ENCODE results near the gene GPATCH2L.

GPATCH2L gene

DNA sequence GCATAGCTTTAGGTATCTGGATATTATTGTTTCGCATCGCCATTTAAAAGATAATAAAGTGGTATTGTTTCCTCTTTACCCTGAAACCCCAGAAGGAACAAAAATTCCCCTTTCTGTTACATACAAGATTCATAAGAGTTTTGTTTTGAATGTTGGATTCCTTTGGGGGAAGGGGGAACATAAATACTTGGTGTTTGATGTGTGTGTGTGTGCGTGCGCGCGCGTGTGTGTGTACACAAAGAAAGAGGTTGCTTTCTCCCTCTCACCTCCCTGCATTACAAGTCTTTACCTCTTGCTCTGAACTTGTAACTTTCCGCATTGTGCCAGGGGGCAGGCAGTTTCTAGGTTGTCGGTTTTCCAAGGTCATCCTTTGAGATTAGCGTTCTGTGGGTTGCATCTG, 76.4 kb downstream of the GPATCH2L start:
- no peak overlapping the region for H3K27ac Mint-ChIP-seq
- no peaks in the 10 kb centered on the region for H3K27me3 Mint-ChIP-seq
- no peaks in the 10 kb centered on the region for H3K4me1 Mint-ChIP-seq (ENCODE audit: low read depth in 2 of 2)
- H3K9me3 Mint-ChIP-seq: peaks cover 0 to 7% of the 10 kb centered on the region in 2 donors
- no peak for ATAC-seq (replicated peaks)
- H3K36me3 Mint-ChIP-seq (ENCODE audit: insufficient read depth): no peaks in the 10 kb centered on the region
- DNase-seq: no peak
- no peak overlapping the region for H3K4me3 Mint-ChIP-seq

DNA sequence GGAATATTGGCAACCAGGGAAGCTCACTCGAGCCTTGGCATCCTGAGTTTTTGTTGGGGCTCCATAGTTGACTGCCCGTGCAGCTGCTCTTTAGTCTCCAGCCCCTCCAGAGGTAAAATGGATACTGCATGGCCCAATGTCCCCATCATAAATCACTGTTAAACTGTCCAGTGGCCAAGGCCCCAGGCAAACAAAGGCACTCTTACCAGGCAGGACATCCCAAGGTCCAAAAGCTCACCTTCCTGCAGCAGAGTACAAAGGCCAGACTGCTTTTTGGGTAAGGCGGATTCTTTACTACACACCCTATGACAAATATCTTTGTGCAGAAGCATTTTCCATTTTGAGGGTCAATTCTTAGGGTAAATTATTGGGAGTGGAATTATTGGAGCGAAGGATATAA, 81.1 kb downstream of the GPATCH2L start:
- no peak overlapping the region for H3K27ac Mint-ChIP-seq
- no peak for DNase-seq
- peaks cover 0 to 7% of the 10 kb centered on the region in 2 donors for H3K27me3 Mint-ChIP-seq
- no peaks in the 10 kb centered on the region for H3K4me1 Mint-ChIP-seq (ENCODE audit: low read depth in 2 of 2)
- no peaks in the 10 kb centered on the region for H3K36me3 Mint-ChIP-seq (ENCODE audit: insufficient read depth)
- no peak overlapping the region for H3K4me3 Mint-ChIP-seq
- no peak for ATAC-seq (replicated peaks)
- H3K9me3 Mint-ChIP-seq: no peaks in the 10 kb centered on the region

DNA sequence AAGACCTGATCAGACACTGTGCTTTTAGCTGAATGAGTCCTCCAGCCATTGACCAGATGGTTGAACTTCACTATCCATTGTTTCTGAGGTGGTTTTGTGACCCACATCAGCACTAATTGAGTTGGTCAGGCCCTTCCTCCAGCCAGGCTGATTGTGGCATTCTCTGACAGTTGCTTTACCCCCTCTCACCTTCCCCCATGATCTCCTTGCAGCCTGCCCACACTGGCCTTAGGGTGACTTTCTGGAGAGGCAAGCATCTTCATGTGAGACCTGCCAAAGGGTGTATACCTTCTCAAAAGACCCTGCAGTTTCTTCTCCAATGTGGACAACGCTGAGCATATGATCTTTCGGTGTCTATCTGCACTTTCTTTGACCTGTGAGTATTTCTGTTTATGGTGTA, 83.9 kb downstream of the GPATCH2L start:
- H3K4me1 Mint-ChIP-seq (ENCODE audit: low read depth in 2 of 2): no peaks in the 10 kb centered on the region
- H3K27ac Mint-ChIP-seq: no peak overlapping the region

DNA sequence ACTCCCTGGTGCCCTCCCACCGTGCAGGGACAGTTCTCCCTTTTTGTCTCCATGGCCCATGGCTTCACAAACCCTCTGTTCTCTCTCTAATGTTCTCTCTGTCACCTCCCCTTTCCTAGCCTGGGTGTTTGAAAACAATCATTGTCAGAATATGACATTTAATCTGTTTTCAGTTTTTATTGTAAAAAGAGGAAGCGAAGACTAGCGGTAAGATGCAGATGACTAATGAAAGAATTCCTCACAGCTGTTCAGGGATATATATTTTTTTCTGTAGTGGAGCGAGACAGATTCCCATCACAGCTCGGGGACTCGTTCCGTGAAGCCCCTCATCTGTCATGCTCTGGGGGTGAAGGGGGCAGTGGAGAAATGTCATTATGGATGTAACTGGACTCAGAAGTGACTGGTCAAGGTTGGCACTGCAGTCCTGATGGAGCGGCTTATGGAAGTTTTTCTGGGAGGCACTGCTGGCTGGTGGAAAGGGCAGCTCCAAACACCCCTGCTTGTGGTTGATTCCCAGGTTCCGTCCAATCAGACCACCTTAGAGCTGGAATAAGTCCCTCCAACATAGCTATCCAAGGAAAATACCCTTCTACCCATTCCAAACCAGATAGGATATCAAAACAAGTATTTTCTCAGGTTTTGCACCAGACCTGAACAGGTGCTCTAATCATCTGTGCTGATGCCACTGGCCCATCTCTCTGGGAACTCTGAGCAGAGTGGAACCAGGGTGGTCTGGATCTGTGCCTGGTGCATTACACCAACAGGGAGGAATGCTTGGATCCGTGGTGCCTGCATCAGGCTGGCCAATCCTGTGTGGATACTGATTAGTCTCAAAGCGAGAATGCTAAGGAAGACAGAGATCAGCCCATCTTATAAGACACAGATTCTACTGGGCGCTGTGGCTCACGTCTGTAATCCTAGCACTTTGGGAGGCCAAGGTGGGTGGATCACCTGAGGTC, 84.7 kb downstream of the GPATCH2L start:
- H3K4me1 Mint-ChIP-seq (ENCODE audit: low read depth in 2 of 2): no peaks in the 10 kb centered on the region
- no peak for DNase-seq
- ATAC-seq (replicated peaks): no peak
- H3K27ac Mint-ChIP-seq: no peak overlapping the region
- H3K36me3 Mint-ChIP-seq (ENCODE audit: insufficient read depth): no peaks in the 10 kb centered on the region
- no peak overlapping the region for H3K4me3 Mint-ChIP-seq
- no peaks in the 10 kb centered on the region for H3K9me3 Mint-ChIP-seq
- H3K27me3 Mint-ChIP-seq: peaks cover 0 to 7% of the 10 kb centered on the region in 2 donors

More for the DNA sequence above, 83.9 kb downstream of the GPATCH2L start:
- no peak for ATAC-seq (replicated peaks)
- peaks cover 0 to 7% of the 10 kb centered on the region in 2 donors for H3K27me3 Mint-ChIP-seq
- H3K4me3 Mint-ChIP-seq: no peak overlapping the region
- no peak for DNase-seq
- no peaks in the 10 kb centered on the region for H3K9me3 Mint-ChIP-seq
- no peaks in the 10 kb centered on the region for H3K36me3 Mint-ChIP-seq (ENCODE audit: insufficient read depth)

DNA sequence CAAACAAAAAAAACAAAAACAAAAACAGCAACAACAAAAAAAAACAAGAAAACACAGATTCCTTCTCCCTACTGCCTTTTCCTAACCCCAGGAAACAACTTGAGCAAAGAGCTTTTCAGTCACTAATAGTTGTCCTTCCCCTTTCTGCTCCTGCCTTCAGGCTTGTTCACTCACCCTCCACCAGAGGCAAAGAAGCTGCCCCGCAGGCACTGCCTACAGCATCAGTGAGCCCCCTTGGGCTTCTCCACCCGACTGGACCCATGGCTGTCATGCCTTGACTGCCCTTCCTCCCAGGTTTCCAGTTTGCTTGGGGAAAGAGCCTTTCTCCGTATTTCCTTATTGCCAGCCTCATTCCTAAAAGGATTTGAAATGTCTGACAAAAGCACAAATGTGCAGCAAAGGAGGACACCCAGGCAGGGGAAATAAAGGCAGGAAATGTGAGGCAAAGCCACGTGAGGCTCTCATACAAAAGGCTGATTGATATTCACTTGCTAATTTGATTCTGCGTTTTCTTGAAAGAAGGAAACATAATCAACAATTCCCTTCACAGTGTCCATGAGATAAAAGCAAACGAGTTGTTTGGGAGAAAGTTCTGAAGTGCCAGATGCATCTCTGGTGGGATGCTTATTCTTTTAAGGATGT, 85.7 kb downstream of the GPATCH2L start:
- DNase-seq: no peak
- Mint-ChIP-seq H3K4me1 (ENCODE audit: low read depth in 2 of 2) (no peaks in the 10 kb centered on the region), H3K4me3 (no peak overlapping the region), H3K9me3 (peaks cover 0 to 2% of the 10 kb centered on the region in 2 donors), H3K27me3 (peaks cover 0 to 7% of the 10 kb centered on the region in 2 donors), H3K36me3 (ENCODE audit: insufficient read depth) (no peaks in the 10 kb centered on the region), H3K27ac (no peak overlapping the region)
- ATAC-seq (replicated peaks): no peak

DNA sequence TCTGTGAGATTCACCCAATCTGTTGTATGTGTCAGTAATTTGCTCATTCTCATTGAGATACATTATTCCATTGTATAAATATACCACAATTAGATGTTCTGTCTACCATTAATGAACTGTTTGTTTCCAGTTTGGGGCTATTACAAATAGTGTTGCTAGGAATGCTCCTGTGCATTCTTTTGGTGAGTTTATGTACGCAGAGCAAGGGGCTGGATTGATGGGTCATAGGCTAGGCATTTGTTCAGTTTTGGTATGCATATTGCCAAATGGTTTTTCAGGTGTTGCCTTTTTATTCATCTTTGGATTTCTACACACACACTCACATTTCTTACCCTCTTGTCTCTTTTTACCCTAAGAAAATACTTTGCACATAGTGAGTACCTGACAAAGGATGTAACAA, 93.4 kb downstream of the GPATCH2L start:
- Mint-ChIP-seq H3K27ac (no peak overlapping the region), H3K4me1 (ENCODE audit: low read depth in 2 of 2) (no peaks in the 10 kb centered on the region), H3K27me3 (peaks cover 0 to 12% of the 10 kb centered on the region in 2 donors), H3K9me3 (peaks cover 2 to 5% of the 10 kb centered on the region in 2 donors), H3K36me3 (ENCODE audit: insufficient read depth) (no peaks in the 10 kb centered on the region), H3K4me3 (no peak overlapping the region)
- no peak for DNase-seq
- ATAC-seq (replicated peaks): no peak

DNA sequence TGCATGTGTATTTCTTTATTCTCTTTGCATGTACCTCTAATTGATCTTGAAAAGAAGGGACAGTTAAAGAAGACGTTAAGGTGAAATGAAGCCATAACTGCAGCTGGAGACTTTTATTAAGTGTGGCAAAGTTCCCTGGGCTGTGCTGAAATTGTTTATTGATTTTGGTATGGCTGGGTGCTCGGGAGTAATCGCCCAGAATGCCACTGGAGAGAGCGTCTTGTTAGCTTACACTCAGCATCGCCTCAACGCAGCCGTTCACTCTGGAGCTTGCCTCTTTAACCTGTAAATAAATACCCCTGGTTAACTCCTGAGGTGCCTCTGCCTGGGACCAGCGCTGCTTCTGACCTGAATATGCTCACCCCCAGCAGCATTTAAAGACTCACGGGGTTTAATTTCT, 98.6 kb downstream of the GPATCH2L start:
- H3K4me3 Mint-ChIP-seq: no peak overlapping the region
- ATAC-seq (replicated peaks): no peak
- DNase-seq: no peak

DNA sequence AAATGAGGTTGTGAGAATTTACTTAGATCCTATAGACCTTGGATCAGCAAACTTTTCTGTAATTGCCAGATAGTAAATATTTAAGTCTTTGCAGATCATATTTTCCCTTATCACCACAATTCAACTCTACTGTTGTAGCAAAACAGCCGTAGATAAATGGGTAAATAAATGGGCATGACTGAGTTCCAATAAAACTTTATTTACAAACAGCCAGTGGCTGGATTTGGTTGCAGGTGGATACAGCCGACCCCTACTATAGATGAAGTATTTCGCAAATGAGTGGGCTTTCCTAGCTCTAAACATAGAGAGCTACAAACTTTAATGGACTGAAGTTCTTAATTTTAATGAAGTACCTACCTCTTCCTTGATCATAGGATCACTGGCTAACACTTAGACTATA, 100.7 kb downstream of the GPATCH2L start:
- DNase-seq (no peak), ATAC-seq (replicated peaks) (no peak)
- no peak overlapping the region for H3K27ac Mint-ChIP-seq
- H3K27me3 Mint-ChIP-seq: peaks cover 0 to 65% of the 10 kb centered on the region in 2 donors
- no peaks in the 10 kb centered on the region for H3K36me3 Mint-ChIP-seq (ENCODE audit: insufficient read depth)
- no peak overlapping the region for H3K4me3 Mint-ChIP-seq
- no peaks in the 10 kb centered on the region for H3K4me1 Mint-ChIP-seq (ENCODE audit: low read depth in 2 of 2)
- no peaks in the 10 kb centered on the region for H3K9me3 Mint-ChIP-seq

More for the DNA sequence above, 98.6 kb downstream of the GPATCH2L start:
- Mint-ChIP-seq H3K27me3 (peaks cover 0 to 53% of the 10 kb centered on the region in 2 donors), H3K36me3 (ENCODE audit: insufficient read depth) (no peaks in the 10 kb centered on the region), H3K4me1 (ENCODE audit: low read depth in 2 of 2) (no peaks in the 10 kb centered on the region), H3K9me3 (no peaks in the 10 kb centered on the region), H3K27ac (no peak overlapping the region)

DNA sequence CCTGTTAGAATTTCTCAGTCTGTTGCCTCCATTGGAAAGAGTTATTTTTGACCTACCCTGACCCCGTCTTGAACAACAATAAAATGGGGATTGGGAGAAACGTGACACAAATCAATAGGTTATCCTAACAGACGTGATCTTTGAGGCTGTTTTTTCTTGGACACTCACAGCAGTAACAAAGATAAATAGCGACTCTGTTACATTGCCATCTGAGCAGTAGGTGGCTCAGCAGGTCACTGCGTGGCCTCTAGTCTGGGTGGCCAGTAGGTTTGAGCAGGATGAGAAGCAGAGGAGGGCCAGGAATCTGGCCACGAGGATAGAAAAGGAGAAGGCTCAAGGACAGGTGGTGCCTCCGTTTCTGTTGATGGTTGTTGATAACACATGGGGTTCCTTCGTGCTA, 101.4 kb downstream of the GPATCH2L start:
- DNase-seq (no peak), ATAC-seq (replicated peaks) (no peak)
- H3K27ac Mint-ChIP-seq: no peak overlapping the region
- no peak overlapping the region for H3K4me3 Mint-ChIP-seq
- H3K36me3 Mint-ChIP-seq (ENCODE audit: insufficient read depth): no peaks in the 10 kb centered on the region
- no peaks in the 10 kb centered on the region for H3K9me3 Mint-ChIP-seq
- peaks cover 0 to 71% of the 10 kb centered on the region in 2 donors for H3K27me3 Mint-ChIP-seq
- H3K4me1 Mint-ChIP-seq (ENCODE audit: low read depth in 2 of 2): no peaks in the 10 kb centered on the region

DNA sequence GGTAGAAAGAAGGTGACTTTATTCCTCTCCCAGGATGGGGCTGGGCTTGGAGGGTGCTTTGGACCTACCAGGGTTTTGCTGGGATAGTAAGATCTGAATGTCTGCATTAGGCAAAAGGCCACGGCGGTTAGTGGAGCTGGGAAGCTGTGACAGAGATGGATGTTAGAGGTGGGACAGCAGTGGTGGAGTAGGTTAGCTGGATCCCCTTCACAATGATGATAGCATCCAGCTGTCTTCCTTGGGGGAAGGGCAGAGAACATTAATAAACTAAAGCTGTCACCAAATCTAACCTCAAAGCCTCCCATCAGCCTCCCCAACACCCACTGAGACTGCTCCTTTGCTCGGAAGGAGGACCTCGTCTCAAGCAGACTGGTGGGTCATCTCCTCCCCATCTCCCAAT, 104.8 kb downstream of the GPATCH2L start:
- Mint-ChIP-seq H3K4me1 (ENCODE audit: low read depth in 2 of 2) (no peaks in the 10 kb centered on the region), H3K27ac (no peak overlapping the region), H3K27me3 (peaks cover 0 to 70% of the 10 kb centered on the region in 2 donors), H3K36me3 (ENCODE audit: insufficient read depth) (no peaks in the 10 kb centered on the region), H3K4me3 (no peak overlapping the region), H3K9me3 (no peaks in the 10 kb centered on the region)
- no peak for ATAC-seq (replicated peaks)
- no peak for DNase-seq

DNA sequence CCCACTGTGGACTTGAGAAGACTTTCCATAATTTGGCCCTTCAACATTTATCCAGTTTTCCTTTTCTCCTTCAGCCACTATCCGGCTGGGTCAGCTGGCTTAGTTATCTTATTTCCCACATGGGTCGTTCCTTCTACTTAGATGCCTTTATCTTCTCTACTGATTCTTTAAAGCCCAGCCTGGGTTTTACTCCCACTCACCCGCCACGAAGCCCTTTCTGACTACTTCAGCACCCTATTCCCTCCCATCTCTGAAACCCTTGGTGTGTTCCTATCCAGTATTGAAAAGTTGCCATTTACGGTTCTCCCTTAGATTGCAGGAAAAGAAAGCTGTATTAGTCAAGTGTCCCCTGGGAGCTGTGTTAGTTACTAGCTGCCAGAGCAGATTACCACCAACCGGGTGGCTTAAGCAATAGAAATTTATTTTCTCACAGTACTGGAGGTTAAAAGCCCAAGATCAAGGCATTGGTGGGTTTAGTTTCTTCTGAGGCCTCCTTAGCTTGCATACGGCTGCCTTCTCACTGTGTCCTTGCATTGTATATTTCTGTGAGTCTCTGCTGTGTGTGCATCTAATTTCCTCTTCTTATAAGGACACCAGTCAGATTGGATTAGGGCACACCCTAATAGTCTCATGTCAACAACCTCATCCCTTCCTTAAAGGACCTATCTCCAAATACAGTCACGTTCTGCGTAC, 105.5 kb downstream of the GPATCH2L start:
- ATAC-seq (replicated peaks): no peak
- no peaks in the 10 kb centered on the region for H3K4me1 Mint-ChIP-seq (ENCODE audit: low read depth in 2 of 2)
- no peak overlapping the region for H3K4me3 Mint-ChIP-seq
- no peaks in the 10 kb centered on the region for H3K36me3 Mint-ChIP-seq (ENCODE audit: insufficient read depth)
- H3K9me3 Mint-ChIP-seq: no peaks in the 10 kb centered on the region
- no peak for DNase-seq
- H3K27me3 Mint-ChIP-seq: peaks cover 0 to 72% of the 10 kb centered on the region in 2 donors
- no peak overlapping the region for H3K27ac Mint-ChIP-seq

DNA sequence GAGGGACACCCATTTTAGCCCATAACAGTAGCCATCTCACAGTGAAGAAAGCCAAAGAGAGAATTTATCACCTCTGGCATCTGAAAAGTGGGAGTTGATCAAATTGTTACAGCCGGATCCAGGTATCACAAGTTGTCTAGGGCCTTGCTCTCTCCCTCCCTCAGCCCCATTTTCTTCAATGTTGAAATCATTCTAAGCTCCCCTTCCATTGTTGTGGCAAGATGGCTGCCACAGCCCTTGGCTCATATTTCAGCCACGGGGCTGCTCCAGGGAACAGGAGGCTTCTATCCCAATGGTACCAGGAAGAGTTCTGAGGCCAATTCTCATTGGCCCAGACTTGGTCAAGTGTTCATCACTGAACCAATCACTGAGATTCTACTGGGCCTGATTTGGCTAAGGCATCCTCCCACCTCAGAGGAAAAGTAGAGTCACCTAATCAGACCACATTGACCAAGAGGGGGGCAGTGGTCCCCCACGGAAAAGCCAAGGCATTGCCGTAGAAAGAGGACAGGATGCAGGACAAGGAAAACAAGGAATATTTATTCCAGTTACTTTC, 106.2 kb downstream of the GPATCH2L start:
- H3K27me3 Mint-ChIP-seq: peaks cover under 1 to 74% of the 10 kb centered on the region in 2 donors
- H3K9me3 Mint-ChIP-seq: no peaks in the 10 kb centered on the region
- no peak overlapping the region for H3K4me3 Mint-ChIP-seq
- DNase-seq (no peak), ATAC-seq (replicated peaks) (no peak)
- H3K27ac Mint-ChIP-seq: no peak overlapping the region
- H3K4me1 Mint-ChIP-seq (ENCODE audit: low read depth in 2 of 2): no peaks in the 10 kb centered on the region
- no peaks in the 10 kb centered on the region for H3K36me3 Mint-ChIP-seq (ENCODE audit: insufficient read depth)

DNA sequence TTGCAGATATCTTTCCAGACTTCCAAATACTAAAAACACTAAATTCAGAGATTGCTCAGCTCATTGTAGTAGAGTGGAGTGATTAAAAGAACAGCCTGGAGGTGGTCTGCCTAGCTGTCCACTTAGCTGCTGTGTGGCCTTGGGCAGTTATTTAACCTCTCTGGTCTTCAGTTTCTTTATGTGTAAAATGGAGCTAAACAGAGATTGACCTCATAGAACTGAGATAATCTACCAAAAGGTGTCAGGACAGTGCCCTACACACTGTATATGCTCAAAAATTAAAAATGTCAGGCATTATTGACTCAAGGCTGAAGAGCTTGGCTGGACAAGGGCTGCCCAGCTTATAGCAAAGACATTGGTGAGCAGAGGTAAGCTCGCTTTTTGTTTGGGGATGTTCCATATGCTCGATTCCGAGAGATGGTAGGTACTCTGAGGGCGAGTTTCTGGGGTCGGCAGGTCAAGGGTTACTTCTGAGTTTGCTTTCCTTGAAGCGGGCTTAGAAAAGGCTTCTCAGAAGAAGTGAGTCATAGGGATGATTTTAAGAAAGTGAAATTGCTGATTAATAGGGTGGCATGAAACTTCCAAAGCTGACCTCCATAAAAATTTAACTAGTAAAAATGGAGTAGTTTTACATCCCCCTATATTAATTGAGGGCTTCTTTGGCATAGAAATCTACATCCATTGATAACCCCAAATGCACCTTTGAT, 107.5 kb downstream of the GPATCH2L start:
- DNase-seq (no peak), ATAC-seq (replicated peaks) (no peak)
- Mint-ChIP-seq H3K27me3 (peaks cover 5 to 77% of the 10 kb centered on the region in 2 donors), H3K27ac (no peak overlapping the region), H3K9me3 (no peaks in the 10 kb centered on the region), H3K4me1 (ENCODE audit: low read depth in 2 of 2) (no peaks in the 10 kb centered on the region), H3K36me3 (ENCODE audit: insufficient read depth) (no peaks in the 10 kb centered on the region), H3K4me3 (no peak overlapping the region)

All from effector memory CD8-positive, alpha-beta T cell (primary cell).